LNCAP (cell line): ENCODE measurements around the gene SOX3.

Source experiments
- CTCF ChIP-seq: fragments of 450-650 bp; IDR thresholded peaks from 2 replicates; pipeline ENCODE4 v1.5.1; 2017; ENCODE audit warnings: mild to moderate bottlenecking

The SOX3 gene

GRCh38 chrX:140492066-140492994, 12.5 kb downstream of the SOX3 start:
- no peak for TF ChIP-seq CTCF

GRCh38 chrX:140480765-140481164, 24.1 kb downstream of the SOX3 start:
- no peak for TF ChIP-seq CTCF

GRCh38 chrX:140477987-140478386, 26.9 kb downstream of the SOX3 start:
- no peak for TF ChIP-seq CTCF

GRCh38 chrX:140475025-140475424, 29.8 kb downstream of the SOX3 start:
- TF ChIP-seq CTCF, result no peak

- TF ChIP-seq CTCF, result no peak
Measured at GRCh38 chrX:140467211-140467610, 37.7 kb downstream of the SOX3 start.
